Iris pigment epithelial cell (primary cell): ENCODE results near the gene EXOC4.

ENCODE experiments used
- DNase-seq: peaks from one replicate; pipeline ENCODE4 v3.0.0-alpha.2; 2011; ENCODE audit warnings: low read depth

The EXOC4 gene

DNA sequence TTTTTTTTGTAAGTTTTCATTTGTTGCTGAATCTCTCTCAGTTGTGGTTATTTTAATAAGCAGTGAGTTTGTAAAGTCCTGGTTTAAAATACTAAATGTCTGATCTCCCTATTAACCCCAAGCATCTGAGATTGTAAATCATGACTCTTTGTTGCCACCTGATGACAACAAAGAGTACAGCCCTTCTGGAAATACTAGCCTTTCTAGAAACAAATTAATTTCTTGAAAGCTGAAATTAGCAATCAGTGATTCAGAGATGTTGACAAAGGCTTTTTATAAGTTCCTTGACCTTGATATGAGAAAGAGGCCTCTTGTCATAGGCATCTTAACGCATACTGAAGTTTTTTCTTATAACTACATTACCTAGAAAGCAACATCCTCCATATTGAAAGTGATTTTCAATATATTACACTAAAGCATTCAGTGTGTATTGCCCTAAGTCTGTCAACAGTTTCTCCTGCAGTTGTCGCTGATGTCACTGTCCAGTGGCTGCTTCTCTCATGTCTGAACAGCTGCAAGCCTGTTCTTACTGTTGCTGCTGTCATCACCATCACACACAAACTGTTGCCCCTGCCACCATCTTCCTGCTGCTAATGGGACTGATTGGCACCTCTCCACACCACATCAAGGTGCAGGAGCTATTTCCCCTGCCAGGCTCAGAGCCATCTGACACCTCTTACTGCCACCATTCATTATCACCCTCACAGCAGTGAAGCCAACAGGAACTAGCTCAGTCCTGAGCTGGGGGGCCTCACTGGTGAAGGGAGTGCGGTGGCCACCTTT, 779.1 kb downstream of the EXOC4 start:
- DNase-seq, result peak; percentile 5

DNA sequence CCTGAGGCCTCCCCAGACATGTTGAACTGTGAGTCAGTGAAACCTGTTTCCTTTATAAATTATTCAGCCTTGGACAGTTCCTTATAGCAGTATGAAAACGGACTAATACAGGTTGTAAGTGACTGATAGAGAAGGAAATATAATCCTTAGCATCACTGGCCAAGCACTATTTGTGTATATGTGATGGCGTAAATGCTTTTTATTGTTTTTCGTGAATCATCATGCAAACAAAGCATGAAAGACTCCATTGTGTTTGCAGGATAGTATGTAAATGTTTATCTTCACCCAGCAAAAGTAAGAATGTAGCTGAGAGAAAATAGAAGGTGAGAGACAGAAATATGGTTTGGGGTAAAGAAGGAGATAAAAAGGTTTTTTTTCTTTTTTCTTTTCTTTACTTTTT, 781.8 kb downstream of the EXOC4 start:
- DNase-seq, result no peak

DNA sequence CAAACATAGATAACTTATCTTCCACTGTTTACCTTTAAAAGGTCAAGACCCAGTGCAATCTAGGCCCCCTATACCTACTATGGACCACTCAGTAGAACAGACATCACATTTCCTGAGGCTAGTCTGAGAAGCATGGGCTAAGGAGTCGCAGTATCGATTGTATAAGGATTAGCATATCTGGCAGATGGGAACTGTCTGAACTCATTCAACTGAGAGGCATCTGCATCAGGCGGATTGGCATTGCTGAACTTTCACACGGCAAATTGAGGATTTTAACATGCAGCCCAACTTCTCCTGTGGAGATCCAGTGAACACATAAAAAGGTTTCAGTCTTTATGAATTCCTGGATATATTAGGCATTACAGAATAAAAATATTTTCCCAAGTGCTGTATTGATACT, 785.1 kb downstream of the EXOC4 start:
- DNase-seq, result no peak

DNA sequence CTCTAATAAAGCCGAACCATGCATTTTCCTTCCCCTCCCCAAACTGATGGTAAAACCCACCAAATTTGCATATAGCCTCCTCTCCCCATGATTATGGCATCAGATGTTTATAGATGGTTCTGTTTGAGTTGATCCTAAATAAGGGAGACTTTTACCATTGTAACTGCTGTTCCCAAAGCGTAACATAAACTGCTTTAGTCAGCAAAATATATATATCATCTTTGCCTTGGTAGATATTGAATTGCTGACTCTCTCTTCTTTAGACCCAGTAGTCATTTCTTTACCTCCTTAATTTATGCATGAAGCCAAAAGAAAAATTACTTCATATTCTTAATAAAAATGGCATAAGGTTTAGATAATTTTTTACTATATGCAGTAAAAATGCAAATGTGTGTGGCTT, 788.1 kb downstream of the EXOC4 start:
- no peak for DNase-seq

DNA sequence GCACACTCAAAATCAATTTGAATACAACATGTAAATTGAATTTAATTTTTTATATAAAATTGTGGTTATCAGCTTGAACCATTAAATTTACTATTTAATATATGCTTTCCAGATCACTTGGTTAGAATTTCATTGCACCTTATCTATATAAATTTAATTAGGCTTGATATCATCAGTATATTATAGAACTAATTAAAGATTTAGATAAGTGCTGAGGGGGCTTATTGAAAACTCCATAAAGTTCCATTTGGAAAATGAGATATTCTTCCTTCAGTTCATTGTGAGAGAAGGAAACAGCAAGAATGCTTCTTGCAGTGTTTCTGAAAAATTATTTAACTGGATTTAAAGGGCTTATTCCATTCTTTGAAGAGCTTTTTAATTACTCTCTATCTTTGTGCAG, 788.6 kb downstream of the EXOC4 start:
- no peak for DNase-seq

DNA sequence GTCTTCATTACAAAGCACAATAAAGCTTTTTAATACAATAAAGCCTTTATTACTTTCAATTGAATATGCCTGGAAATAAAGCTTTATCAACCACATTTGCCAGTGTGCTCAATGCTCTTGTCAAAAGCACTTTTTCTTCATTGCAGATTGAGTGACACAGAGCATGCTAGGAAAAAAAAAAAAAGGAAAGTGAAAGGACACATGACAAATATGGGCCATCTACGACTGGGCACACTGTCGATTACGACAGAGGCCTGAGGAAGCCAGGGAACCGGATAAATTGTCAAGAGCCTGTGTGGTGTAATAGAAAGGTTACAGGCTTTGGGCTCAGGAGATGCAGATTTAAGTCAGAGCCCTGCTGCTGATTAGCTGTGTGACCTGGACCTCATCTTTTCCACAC, 789.4 kb downstream of the EXOC4 start:
- DNase-seq, result no peak

DNA sequence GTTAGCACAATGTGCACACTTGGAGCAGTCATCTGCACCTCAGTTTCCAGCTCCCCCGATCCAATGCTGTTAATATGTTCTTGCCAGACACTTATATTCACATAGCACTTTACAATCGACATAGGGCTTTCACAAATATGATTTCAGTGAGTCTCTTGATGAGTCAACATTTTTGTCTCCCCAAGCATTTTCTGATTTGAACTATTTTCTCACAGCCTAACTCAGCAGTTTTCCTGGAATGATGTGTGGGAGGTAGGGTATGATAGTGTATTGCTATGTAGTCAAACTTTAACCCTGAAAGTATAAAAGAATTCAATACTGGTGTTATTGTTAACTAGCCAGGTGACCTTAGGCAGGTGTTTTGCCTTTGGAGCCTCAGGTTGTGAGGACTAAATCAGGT, 791.8 kb downstream of the EXOC4 start:
- peak; percentile 44 for DNase-seq

DNA sequence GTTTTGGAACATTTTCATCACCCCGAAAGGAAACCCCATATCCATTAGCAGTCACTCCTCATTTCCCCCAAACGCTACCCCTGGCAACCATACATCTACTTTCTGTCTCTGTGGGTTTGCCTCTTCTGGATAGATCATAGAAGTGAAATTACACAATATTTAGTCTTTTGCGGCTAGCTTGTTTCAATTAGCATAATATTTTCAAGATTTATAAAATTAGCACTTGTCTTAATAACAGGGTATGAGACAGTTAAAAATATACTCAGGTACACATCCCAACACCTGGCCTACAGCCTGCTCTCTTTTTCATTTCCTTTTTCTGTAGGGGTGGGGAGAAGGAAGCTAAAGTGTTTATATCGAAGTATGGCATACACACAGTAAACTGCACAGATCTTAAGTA, 792.8 kb downstream of the EXOC4 start:
- no peak for DNase-seq

DNA sequence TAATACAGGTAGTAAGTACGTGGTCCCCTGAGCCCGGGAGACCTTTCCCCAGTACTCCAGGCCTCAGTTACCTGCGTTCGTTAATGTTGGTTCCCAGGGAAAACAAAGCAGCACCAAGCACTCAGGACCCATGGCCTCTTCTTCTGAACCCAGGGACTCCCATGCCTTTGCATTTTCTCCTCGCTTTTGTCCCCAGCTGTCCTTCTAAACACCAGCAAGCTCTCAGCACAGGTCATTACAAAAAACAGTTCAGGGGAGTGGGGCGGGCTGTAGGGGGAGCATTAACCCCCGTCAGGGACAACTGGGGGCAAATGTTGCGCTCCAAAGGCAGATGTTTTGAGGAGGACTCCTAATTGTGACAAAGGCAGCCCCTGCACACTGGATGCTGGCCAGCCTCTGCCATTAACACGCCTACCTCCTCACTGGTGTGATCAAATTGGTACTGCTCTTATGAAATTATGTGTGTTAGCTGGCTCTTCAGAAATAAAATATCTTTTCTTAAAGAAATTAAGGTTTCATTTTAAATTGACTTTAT, 793.8 kb downstream of the EXOC4 start:
- DNase-seq, result no peak

DNA sequence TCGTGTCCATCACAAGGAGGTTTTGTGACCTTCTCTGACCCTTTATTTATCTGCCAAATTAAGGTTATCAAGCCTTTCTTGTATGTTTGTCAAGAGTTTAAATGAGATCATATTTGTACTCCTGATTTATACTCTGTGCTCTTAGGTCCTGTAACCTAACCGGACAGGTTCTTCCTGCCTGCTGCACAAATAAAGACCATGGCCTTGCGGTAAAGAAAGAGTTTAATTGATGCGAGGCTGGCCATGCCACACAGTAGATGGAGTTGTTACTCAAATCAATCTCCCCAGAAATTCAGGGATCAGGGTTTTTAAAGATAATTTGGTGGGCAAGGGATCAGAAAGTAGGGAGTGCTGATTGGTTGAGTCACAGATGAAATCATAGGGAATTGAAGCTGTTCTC, 794.8 kb downstream of the EXOC4 start:
- DNase-seq, result no peak

DNA sequence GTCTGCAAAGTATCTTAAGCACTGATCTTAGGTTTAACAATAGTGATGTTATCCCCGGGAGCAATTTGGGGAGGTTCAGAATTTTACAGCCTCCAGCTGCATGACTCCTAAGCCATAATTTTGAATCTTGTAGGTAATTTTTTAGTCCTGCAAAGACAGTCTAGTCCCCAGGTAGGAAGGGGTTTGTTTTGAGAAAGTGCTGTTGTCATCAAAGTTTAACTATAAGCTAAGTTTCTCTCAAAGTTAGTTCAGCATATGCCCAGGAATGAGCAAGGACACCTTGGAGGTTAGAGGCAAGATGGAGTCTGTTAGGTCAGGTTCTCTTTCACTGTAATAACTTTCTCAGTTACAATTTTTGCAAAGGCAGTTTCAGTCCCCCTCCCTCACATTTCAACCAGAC, 795.3 kb downstream of the EXOC4 start:
- DNase-seq, result no peak

DNA sequence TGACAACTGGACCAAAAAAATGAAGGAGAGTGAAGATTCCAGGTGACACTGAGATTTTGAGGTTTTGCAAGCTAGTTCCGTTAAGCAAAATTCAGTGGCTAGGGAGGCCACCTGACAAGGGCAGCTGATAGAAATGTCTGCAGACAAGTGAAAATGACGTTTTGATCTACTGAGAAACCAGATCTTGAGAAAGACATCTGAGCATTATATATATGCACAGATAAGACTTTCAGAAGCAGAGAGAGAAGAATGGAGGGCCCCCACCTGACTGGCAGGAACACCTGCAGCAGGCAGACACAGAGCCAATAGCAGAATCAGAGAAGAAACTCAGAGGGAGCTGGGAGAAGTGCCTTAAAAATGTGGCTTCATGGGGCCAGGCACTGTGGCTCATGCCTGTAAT, 798.1 kb downstream of the EXOC4 start:
- no peak for DNase-seq

DNA sequence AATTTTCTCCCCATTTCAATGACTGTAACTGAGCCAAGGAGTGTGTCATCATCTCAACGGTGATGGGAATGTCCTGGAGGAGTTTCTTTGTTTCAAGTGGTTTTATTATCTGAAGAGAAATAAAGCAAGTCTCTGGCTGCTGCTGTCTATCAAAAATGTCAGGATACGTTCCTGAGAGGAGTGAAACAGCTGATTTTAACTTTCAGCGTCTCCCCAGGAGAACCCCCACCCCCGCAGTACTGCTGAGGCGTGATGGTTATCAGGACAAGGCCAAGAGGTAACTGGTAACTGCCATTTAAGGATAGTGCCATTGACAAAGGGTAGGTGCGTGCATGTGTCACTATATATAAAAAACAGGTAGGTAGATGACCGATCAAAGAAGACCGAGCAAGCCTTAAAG, 803.9 kb downstream of the EXOC4 start:
- DNase-seq, result no peak

DNA sequence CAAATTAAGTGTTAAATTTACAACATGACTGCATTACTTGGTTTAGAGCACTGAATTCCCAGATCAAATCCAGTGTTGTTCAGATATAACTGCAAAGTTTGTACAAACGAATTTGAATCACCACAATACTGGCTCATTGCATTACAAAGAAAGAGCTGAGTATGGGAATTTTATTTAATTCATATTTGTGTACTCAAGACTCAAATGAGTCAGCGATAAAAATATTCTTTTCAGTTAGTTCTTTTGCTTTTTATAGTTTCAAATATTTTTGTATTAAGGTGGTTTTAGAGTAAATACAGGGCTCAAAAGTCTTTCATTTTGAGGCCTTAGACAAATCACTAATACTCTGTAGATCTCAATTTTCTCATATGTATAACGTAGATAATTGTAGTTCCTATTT, 805.6 kb downstream of the EXOC4 start:
- DNase-seq, result no peak

DNA sequence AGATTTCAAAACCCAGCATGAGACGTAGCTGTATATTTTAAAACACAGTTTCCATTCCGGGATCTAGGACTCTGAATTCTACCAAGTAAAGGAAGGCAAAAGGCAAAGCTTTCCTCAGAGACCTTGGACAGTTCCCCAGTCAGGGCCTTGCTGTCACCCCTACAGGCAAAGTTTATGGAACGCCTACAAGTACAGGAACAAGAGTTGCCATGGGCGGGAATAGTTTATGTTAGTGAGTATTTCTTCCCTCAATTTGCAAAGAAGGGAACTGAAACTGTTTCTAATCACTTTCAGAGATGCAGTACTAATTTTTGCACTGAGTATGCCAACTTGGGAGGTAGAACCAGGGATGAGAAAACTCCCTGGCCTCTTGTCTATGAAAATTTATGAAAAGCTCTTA, 806.1 kb downstream of the EXOC4 start:
- DNase-seq, result peak; percentile 5

DNA sequence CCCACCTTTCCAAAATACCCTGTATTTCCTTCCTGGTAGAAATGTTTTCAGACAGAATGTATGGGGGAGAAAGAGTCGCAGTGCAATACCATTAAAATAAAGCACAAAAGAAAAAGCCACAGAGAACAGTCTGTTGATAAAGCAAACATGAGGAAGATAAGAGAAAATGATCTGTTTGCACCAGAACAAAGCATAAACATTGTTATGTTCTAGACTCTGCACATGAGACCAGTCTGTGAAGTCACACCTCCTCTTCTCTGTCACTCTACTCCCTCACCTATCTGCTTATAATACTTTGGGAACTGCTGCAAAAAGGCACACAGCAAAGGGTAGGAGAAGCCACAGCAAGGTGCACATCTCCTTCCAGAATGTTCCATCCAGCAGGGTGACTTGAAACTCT, 807.0 kb downstream of the EXOC4 start:
- no peak for DNase-seq

DNA sequence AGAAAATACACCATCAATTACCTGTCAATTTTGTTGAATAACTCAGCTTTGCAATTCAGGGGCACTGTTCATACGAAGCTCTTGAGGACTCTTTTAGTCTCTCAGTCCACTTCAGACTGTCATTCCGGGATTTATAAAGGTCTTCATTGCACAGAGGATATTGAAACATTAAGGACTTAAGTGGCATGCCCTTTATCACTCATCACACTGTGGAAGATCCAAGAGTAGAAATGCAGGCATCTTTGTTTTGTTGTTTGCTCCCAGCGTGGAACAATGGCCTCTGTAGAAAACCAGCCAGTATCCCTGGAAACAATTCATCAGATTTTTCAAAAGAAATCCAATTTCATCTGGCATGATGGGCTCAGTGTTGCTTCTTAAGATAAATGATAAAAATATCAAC, 808.0 kb downstream of the EXOC4 start:
- no peak for DNase-seq

DNA sequence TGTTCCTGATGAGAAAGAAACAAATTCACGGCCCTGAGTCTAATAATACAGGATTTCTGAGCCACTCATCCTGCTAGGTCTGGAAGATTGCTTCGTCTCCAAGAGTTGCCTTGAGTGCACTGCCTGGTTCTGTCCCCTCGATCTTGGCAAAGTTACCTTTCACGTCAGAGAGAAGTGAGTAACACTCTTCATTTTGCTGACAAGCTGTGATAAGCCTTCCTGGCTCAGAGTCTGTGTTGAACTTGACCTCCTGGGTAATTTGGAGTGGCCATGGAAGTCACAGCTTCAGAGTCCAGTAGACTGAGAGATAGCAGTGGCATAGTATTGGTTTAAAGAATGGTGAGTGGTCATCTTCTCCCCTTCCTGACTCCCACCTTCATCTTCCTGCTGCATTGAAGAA, 809.6 kb downstream of the EXOC4 start:
- no peak for DNase-seq

DNA sequence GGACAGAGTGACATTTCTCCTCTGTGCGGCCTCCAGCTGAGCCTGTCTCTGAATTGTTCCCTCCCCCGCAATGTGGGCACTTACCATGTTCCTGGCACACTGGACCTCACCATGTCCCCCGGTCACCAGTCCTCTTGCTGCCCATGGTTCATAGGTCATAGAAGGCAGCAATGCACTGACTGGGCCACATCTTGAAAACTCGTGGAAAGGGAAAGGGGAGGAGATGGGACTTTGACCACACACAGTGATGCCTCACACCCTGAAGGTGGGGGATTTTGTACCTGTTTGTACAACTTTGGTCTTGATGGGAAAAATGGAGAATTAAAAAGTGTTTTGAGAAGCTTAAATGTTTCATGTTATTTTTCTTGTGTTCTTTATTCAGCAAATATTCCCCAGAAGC, 812.5 kb downstream of the EXOC4 start:
- DNase-seq, result no peak

DNA sequence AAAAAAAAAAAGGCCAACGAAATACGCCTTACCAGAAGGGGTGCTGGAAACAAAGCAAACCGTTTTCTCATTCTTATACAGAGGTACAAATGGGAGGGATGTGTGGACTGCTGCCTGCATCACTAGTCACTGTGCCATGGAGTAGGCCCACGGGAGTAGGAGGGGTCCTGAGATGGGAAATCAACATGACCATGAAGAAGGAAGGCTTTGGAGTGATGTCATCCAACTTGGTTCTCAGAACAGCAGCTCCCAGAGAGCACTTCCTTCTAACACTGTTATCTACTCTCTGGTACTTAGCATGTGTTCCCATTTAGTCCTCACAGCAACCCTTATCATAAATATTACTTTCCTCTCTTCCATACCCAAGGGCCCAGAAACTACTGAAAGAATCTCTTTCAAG, 814.3 kb downstream of the EXOC4 start:
- no peak for DNase-seq

DNA sequence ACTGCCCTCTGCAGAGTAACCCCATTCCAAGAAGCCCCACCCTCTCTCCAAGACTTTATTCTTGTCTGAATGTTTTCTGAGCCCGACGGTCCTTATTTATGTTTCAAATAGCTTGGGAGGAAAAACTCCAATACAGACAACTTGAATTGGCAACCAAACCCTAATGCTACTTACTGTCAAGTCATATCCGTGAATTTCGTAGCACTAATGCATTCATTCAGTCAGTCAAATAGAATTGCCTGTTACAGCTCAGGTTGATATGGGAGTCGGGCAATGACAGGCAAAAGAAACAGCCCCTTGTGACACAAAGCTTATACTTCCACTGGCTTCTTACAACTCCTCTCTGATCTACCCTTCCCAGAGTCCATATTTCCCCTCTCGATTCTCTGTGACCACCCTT, 815.8 kb downstream of the EXOC4 start:
- DNase-seq, result no peak

DNA sequence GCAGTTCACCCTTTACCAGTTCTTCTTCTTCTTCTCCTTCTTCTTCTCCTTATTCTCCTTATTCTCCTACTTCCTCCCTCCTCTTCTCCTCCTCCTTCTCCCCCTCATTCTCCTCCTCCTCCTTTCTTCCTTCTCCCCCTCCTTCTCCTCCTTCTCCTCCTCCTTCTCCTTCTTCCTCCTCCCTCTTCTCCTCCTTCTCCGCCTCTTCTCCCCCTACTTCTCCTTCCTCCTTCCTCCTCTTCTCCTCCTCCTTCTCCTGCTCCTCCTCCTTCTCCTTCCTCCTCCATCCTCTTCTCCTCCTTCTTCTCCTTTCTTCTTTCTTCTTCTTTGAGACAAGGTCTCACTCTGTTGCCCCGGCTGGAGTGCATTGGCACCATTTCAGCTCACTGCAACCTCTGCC, 816.3 kb downstream of the EXOC4 start:
- DNase-seq, result no peak

DNA sequence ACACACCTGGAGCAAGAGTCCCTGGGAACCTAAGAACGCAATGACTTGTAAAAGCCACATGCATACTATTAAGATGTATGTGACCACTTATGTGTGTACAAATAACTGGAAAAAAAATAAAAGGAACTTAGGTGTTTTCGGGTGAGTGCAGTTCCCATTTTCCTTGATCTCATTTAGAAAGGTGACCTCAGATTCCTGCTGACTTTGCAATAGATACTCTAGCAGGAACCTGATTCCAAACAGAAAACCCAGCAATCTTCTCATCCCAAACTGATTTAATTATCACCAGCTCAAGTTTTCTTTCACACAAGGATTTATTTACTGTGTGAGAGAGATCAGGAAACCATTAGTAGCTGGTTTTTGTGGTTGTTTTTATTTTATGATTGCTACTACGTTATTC, 817.8 kb downstream of the EXOC4 start:
- DNase-seq, result no peak
